Dedifferentiated amniotic fluid mesenchymal stem cell (primary cell): ENCODE results near the gene PGRMC2.
A peak's percentile ranks its signal among the peaks of the same experiment; 100 is the strongest.

ENCODE experiments used
- DNase-seq: peaks from one replicate; pipeline ENCODE4 v3.0.0-alpha.2; 2016; ENCODE audit errors: extremely low spot score

The PGRMC2 gene

DNA sequence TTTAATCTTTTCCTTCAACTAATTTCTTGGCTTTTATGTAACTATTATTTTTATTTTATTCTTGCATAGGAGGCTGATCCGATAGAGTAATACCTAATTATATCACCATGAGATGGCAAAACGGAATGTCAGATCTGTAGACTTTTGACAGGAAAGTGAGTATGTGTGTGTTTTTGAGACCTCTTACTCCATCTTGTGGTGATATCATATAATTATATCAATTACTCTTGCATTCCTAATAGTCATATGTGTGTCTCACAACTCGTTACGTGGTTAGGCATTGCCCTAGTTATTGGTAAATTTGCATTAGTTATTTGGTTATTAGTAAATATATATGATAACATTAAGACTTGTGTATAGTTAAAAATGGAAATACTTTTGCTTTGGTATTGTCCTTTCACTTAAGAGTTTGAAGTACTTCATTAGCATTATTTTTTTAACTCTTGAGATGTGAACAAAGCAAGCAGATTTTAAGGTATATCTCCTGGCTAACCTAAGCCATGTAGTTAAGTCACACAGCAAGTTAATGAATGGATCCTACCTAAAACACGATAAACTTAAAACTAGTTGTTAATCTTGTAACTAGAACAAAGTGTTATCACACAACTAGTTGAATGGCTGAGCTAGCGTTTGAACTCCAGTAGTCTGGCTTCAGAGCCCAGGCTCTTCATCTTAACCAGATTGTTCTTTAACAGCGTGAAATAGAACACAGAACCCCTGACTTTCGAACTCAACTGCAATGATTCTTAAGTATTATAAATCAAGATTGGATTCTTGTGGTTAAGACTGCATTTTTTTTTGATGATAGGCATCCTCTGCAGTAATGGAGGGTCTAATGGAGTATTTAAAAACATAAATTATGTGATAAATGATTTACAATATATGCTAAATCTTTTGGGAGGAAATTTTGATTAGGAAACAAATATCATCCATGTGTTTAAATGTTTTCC is 67.1 kb downstream of the PGRMC2 start:
- peak; percentile 58 for DNase-seq
